NB4 (cell line): ENCODE measurements around the gene DNAJB11.

ENCODE experiments used
- DNase-seq: peaks from one replicate; pipeline ENCODE4 v3.0.0; 2010; ENCODE audit warnings: low read depth
- H3K4me3 ChIP-seq: one replicate; pipeline ENCODE4 v1.5.1; 2011; ENCODE audit warnings: mild to moderate bottlenecking, low read depth, low read length, moderate library complexity
- MYC ChIP-seq: IDR thresholded peaks from 2 replicates; pipeline ENCODE4 v1.6.1; 2011; ENCODE audit warnings: low read depth, low read length
- POLR2A ChIP-seq: IDR thresholded peaks from 2 replicates; pipeline ENCODE4 v1.6.1; 2011; ENCODE audit warnings: mild to moderate bottlenecking; ENCODE audit not compliant: insufficient read length; ENCODE audit errors: extremely low read depth
- TF ChIP-seq, protein P1 (sequence below): IDR thresholded peaks from one replicate; pipeline ENCODE4 v1.5.1; 2012; ENCODE audit warnings: low read depth, low read length
- TF ChIP-seq, protein P2 (sequence below): IDR thresholded peaks from 2 replicates; pipeline ENCODE4 v1.6.1; 2011; ENCODE audit warnings: low read depth, low read length

The DNAJB11 gene

DNA sequence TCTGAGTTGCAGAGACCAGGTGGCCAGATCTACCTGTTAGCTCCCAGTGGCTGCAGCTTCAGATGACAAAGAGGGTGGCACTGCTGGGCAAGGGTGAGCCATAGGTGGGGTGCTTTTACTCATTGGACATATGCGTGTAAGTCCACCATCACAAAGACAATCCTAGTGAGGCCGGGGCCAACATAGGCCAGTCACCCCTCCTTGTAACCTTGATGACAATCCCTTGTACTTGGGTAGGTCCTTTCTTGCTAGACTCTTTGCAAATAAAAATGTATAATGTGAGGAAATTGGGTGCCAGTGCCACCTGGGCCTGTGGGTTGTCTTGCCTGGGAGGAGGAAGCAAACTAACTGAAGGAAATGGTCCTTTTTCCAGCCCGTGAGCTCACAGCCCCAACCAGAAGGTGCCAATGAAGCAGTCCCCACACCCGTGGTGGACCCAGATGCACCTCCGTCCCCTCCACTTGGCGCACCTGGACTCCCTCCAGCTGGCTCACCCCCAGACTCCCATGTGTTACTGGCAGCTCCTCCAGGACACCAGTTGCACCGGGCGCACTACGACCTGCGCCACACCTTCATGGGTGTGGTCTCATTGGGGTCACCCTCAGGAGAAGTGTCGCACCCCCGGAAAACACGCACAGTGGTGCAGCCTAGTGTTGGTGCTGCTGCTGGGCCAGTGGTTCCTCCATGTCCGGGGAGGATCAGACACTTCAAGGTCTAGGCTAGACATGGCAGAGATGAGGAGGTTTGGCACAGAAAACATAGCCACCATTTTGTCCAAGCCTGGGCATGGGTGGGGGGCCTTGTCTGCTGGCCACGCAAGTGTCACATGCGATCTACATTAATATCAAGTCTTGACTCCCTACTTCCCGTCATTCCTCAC, 49.9 kb downstream of the DNAJB11 start:
- no peak overlapping the region for H3K4me3 ChIP-seq
- TF ChIP-seq MYC (no peak), POLR2A (no peak)
- TF ChIP-seq, protein P1, sequence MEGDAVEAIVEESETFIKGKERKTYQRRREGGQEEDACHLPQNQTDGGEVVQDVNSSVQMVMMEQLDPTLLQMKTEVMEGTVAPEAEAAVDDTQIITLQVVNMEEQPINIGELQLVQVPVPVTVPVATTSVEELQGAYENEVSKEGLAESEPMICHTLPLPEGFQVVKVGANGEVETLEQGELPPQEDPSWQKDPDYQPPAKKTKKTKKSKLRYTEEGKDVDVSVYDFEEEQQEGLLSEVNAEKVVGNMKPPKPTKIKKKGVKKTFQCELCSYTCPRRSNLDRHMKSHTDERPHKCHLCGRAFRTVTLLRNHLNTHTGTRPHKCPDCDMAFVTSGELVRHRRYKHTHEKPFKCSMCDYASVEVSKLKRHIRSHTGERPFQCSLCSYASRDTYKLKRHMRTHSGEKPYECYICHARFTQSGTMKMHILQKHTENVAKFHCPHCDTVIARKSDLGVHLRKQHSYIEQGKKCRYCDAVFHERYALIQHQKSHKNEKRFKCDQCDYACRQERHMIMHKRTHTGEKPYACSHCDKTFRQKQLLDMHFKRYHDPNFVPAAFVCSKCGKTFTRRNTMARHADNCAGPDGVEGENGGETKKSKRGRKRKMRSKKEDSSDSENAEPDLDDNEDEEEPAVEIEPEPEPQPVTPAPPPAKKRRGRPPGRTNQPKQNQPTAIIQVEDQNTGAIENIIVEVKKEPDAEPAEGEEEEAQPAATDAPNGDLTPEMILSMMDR: no peak
- TF ChIP-seq, protein P2, sequence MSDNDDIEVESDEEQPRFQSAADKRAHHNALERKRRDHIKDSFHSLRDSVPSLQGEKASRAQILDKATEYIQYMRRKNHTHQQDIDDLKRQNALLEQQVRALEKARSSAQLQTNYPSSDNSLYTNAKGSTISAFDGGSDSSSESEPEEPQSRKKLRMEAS: no peak
- no peak for DNase-seq

DNA sequence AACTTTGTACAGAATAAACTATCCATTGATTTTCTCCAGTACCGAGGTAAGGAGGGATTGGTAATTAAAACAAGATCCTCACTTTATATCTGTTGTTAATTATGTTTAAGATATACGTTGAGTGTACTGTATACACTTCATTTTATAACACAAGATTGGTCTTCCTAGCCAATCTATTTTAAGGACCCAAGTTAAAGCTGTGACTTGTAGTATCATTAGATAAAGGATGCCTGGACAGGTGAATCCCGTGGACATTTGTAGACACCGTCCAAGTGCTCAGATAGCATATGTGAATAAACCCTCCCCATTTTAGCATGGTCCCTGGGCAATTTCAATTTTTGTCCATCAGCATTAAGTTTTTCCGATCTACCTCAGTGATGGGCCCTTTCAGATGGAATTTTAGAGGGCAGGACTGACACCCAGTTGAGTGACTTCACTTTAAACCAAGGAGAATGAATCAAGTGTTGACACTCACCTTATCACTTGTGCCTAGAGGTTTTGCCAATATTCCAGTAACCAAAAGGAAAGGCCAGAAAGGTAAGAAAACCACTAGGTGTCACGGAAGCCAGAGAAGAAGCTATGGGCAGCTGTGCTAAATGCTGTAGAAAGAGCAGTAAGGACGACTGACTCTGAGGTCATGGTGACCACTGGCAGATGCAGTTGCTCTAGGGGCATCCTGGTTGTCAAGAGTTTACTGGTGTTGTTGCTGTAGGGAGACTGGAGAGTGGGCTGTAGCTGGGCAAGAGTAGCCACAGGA, 51.6 kb downstream of the DNAJB11 start:
- no peak for DNase-seq
- TF ChIP-seq, protein P2: no peak
- TF ChIP-seq MYC (no peak), POLR2A (no peak)
- TF ChIP-seq, protein P1: no peak
- no peak overlapping the region for H3K4me3 ChIP-seq

DNA sequence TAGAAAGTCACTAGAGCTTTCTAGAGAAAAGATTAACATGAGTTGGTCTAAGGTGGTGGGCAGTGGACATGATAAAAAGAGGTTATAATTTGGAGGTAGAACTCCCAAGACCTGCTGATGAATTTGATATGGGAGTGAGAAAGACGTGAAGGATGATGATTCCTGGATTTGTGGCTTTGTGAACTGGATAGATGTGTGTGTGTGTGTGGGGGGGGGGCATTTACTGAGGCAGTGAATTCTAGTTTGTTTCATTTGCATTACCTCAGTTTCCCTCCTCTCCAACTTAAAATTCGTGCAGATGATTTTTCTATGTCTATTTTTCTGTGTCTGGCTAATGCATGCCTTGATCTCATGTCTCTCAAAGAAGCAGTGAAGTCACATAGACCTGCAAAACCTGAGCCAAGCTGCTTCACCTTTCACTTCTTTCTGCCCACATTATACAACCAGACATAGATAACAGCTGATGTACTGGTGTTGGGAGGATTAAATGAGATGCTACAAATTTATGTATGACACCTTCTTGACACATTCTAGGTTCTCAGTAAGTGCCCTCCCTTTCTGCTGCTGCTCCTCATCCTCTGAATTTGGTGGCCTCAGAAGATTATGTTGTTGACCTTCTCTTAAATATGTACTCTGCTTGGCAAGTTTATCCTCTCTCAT, 52.3 kb downstream of the DNAJB11 start:
- TF ChIP-seq POLR2A (no peak), MYC (no peak)
- TF ChIP-seq, protein P1: no peak
- TF ChIP-seq, protein P2: no peak
- no peak overlapping the region for H3K4me3 ChIP-seq
- DNase-seq: no peak

DNA sequence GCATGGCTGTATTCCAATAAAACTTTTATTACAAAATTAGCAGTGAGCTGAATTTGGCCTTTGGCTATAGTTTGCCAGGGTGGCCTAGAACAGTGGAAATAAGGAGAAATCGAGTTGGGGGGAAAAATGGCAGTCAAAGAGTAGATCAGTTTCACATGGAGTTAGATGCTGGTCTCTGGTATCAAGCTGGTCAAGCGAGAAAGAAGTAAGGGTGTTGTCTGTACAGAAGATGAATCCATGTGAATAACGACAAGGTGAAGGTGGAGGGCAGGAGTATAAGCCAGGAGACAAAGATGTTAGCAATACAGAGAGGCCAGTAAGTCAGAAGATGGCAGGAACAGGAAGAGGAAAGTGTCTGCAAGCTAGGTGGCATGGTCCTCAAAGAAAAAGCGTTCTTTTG, 54.1 kb downstream of the DNAJB11 start:
- no peak for DNase-seq
- H3K4me3 ChIP-seq: no peak overlapping the region
- TF ChIP-seq, protein P1: no peak
- TF ChIP-seq POLR2A (no peak), MYC (no peak)
- TF ChIP-seq, protein P2: no peak

DNA sequence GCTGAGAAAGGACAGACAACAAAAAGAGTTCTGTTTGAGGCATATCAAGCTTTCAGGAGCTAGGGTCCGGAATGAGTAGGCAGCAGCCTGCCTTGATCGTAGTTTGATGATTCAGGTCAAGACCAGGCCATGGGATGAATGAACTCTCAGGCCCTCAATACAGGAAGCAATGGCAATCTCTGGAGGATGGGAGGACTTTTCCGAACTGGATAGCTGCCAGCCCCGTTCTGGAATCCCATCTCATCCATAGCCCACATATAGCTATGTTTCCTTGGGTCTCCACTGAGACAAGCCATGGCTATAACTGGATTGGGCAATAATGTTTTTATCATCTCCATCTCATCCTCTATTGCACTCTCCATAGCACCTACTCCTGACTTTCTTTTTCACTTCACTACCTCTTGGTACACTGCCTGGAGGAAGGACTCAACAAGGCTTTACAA, 55.1 kb downstream of the DNAJB11 start:
- TF ChIP-seq MYC: no peak
- TF ChIP-seq, protein P2: no peak
- no peak for TF ChIP-seq POLR2A
- TF ChIP-seq, protein P1: no peak

More for the DNA sequence above, 55.1 kb downstream of the DNAJB11 start:
- no peak for DNase-seq
- H3K4me3 ChIP-seq: no peak overlapping the region
